ENCODE results near the gene RPL27. TPM values are rescaled to one million over a fixed set of nuclear protein-coding genes. Genes with fewer than 3 reads are reported as not detected.

The RPL27 gene
- total RNA-seq, 3 donors from 2014 or later, result 459 to 804 (median 648) TPM

DNA sequence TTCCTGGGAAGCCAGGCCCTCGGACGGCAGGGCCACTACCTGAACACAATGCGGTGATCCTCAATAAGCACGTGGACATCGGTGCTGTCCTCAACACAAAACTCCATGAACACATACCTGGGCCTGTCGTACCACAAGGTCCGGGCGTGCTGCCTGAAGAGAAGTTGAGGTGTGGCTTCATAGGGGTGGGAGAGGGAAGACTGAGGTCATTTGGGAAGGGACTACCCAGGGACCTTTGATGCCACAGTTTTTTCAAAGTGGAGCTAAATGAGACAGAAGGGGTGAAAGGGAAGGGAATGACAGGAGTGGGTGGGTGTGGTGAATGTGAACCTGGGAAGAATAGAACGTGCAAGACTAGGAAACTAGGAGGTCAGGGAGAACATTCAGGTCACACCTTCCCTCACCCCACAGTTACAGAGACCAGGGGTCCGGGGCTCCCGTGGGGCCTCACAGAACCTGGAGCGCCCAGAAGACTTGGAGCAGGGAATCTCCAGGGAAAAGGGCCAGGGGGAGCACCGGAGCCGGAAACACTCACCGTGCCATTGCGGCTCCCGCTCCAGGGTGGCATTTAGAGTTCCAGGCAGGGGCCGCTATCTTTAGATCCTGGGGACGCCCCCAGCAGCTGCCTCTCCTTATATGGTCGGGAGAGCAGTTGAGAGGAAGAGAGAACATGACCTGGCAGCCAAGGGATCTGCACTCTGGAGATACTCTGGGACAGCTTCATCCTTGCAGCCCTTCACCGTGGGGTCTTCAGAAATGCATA is 18.5 kb upstream of the RPL27 start, which contains the start of gene PTGES3L:
Gene PTGES3L (minus strand): TSS at position 570 of the 763 bp plus-strand sequence. CDS start 27 bp downstream, at position 543.
- peak; percentile 60 for ATAC-seq

DNA sequence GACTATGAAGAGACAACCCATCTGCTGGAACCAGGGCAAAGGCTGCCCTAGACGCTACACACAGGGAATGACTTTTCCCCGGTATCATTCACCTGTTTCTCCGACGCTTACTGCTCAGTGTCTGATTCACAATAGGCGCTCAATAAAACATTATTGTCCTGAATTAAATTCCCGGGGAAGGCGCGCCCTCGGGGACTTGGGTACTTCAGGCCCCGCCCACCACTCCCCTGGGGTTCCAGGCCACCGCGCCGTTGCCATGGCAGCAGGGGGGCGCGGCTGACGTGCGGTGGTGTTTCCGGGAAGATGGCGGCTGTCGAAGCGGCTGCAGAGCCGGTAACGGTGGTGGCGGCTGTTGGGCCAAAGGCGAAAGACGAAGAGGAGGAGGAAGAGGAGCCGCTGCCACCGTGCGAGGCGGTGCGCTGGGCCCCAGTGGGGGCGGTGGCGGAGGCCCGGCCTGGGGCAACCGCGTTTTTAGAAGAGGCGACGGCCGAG is 17.9 kb upstream of the RPL27 start, which contains the start of gene RUNDC1:
Gene RUNDC1 (plus strand): TSS at position 292 of the 492 bp plus-strand sequence. CDS start 12 bp downstream, at position 304.
- H3K9me3 ChIP-seq, result no peaks in the 10 kb centered on the region
- H3K36me3 ChIP-seq (ENCODE audit: low read depth), result no peaks in the 10 kb centered on the region
- intact Hi-C loops (cut with DNase I, micrococcal nuclease), result no loop called here
- TF ChIP-seq, protein P1, sequence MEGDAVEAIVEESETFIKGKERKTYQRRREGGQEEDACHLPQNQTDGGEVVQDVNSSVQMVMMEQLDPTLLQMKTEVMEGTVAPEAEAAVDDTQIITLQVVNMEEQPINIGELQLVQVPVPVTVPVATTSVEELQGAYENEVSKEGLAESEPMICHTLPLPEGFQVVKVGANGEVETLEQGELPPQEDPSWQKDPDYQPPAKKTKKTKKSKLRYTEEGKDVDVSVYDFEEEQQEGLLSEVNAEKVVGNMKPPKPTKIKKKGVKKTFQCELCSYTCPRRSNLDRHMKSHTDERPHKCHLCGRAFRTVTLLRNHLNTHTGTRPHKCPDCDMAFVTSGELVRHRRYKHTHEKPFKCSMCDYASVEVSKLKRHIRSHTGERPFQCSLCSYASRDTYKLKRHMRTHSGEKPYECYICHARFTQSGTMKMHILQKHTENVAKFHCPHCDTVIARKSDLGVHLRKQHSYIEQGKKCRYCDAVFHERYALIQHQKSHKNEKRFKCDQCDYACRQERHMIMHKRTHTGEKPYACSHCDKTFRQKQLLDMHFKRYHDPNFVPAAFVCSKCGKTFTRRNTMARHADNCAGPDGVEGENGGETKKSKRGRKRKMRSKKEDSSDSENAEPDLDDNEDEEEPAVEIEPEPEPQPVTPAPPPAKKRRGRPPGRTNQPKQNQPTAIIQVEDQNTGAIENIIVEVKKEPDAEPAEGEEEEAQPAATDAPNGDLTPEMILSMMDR (IDR thresholded peaks at IDR 0.05), result no peak
- DNase-seq, result peak; percentile 98 to 99 (median 98)
- peak; percentile 92 for ATAC-seq
- H3K4me3 ChIP-seq, result peak within 1 kb of the TSS; percentile 97
- H3K4me1 ChIP-seq (ENCODE audit: low read depth), result peaks cover 14% of the 10 kb centered on the region

More for the DNA sequence above, 18.5 kb upstream of the RPL27 start, which contains the start of gene PTGES3L:
- H3K36me3 ChIP-seq (ENCODE audit: low read depth), result no peaks in the 10 kb centered on the region
- peak within 1 kb of the TSS; percentile 97 for H3K4me3 ChIP-seq
- intact Hi-C loops (cut with DNase I, micrococcal nuclease), result no loop called here
- H3K4me1 ChIP-seq (ENCODE audit: low read depth), result peaks cover 14% of the 10 kb centered on the region
- DNase-seq, result peak; percentile 62 to 78 (median 73)
- no peaks in the 10 kb centered on the region for H3K9me3 ChIP-seq
- TF ChIP-seq, protein P1 (IDR thresholded peaks at IDR 0.05), result no peak

DNA sequence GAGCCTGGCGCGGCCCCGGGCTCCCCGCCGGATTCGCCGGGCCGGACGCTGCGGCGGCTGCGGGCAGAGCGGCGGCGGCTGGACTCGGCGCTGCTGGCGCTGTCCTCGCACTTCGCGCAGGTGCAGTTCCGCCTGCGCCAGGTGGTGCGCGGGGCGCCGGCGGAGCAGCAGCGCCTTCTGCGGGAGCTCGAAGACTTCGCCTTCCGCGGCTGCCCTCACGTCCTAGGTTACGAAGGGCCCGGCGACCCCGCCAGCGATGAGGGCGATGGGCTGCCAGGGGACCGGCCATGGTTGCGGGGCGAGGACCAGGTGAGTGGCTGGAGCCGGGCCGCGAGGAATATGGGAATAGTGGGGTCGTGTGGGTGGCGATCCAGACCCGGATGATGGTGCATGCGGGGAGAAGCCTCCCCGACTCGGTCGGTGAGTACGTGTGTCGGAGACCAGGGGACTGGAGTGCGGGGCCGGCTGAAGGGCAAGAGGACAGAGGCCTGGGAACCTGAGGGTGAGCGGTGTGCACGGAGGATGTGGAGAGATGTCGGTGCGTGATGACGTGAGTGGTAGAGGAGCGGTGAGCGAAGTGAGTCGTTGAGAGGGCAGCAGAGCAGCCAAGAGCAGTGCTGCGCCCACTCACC is 17.3 kb upstream of the RPL27 start:
- H3K4me3 ChIP-seq, result peak overlapping the region; percentile 97
- ATAC-seq (peak; percentile 71), DNase-seq (peak; percentile 68 to 82 (median 78))
- no peaks in the 10 kb centered on the region for H3K36me3 ChIP-seq (ENCODE audit: low read depth)
- peaks cover 14% of the 10 kb centered on the region for H3K4me1 ChIP-seq (ENCODE audit: low read depth)
- no peaks in the 10 kb centered on the region for H3K9me3 ChIP-seq
- intact Hi-C loops (cut with DNase I, micrococcal nuclease), result no loop called here
- TF ChIP-seq, protein P1 (IDR thresholded peaks at IDR 0.05), result no peak

DNA sequence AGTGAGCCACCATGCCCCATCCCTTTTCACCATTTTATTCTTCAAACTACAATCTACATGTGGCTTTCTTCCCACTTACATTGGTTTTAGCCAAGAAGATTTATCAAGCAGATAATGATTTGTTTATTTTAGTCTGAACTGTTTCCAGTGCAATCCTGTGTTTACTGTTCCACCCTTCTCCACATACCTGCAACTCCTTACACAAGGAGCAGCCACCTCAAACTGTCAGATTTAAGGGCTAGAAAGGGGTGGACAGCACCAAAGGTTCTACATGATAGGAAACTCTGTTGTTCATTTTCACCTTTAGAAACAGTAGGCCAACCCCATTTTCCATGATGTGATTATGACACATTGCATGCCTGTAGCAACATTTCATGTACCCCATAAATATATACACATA is 16.0 kb upstream of the RPL27 start:
- TF ChIP-seq, protein P1 (IDR thresholded peaks at IDR 0.05), result no peak
- H3K36me3 ChIP-seq (ENCODE audit: low read depth), result no peaks in the 10 kb centered on the region
- H3K4me3 ChIP-seq, result no peak overlapping the region
- DNase-seq, result no peak
- no peaks in the 10 kb centered on the region for H3K9me3 ChIP-seq
- ATAC-seq, result no peak
- H3K4me1 ChIP-seq (ENCODE audit: low read depth), result peaks cover 14% of the 10 kb centered on the region
- intact Hi-C loops (cut with DNase I, micrococcal nuclease), result no loop called here

DNA sequence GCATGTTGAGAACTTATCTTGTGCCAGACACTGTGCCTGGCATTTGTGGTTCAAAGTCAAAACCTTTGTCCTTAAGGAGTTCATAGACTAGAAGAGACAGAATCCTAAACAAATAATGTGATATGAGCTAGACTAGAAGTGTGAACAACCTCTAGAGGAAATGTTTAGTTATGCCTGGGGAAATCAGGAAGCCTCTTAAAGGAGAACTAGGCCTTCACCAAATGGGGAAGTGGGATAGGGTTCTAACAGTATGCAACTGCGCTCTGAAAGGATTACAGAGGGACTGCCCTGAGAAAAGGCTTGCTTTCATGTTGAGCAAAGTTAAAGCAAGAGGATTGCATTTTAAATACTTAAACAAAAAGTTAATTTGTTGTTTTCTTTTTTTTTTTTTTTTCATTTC is 13.0 kb upstream of the RPL27 start:
- peaks cover 15% of the 10 kb centered on the region for H3K36me3 ChIP-seq (ENCODE audit: low read depth)
- ATAC-seq, result no peak
- no peak overlapping the region for H3K4me3 ChIP-seq

More for the DNA sequence above, 13.0 kb upstream of the RPL27 start:
- intact Hi-C loops (cut with DNase I, micrococcal nuclease), result no loop called here
- peaks cover 10% of the 10 kb centered on the region for H3K4me1 ChIP-seq (ENCODE audit: low read depth)
- no peak for DNase-seq
- H3K9me3 ChIP-seq, result no peaks in the 10 kb centered on the region
- TF ChIP-seq, protein P1 (IDR thresholded peaks at IDR 0.05), result no peak

All from mucosa of descending colon (tissue), 3 donors.